ENCODE results near the gene GSC2. TPM values are rescaled to one million over a fixed set of nuclear protein-coding genes. Genes with fewer than 3 reads are reported as not detected.

Gene GSC2
- total and polyA plus RNA-seq, 2 donors = not detected

DNA sequence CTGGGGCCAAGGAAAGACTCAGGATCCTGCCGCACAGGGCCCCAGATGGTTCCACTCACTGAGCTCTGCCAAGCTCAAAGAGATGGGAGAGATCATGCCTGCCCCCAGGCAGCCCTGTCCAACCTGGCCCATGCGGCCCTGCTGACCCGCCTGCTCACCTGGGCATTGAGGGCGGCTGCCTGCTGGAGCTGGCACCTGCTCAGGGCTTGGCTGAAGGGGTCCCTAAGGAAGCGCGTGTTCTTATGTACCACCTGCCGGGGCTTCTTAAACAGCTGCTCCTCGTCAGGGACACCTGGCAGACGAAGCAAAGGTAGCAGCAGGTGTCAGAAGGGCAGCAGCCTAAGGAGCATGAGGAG, 11.1 kb downstream of the GSC2 start:
- no peak overlapping the region for H3K27ac ChIP-seq (ENCODE audit: low read depth)
- peaks cover 2% of the 10 kb centered on the region for H3K36me3 ChIP-seq (ENCODE audit: insufficient read depth)
- no peaks in the 10 kb centered on the region for H3K4me1 ChIP-seq (ENCODE audit: insufficient read depth)
- H3K4me3 ChIP-seq (ENCODE audit: low read depth, low read length) = no peak overlapping the region
- no peak for DNase-seq (ENCODE audit: extremely low spot score)
- WGBS = 92% methylated on average over 9 of the region's 9 CpGs

GRCh38 chr22:19138217-19139000, 11.7 kb downstream of the GSC2 start:
- Histone ChIP-seq H3K36me3 (ENCODE audit: insufficient read depth) (peaks cover 2% of the 10 kb centered on the region), H3K4me3 (ENCODE audit: low read depth, low read length) (no peak overlapping the region), H3K27ac (ENCODE audit: low read depth) (no peak overlapping the region), H3K4me1 (ENCODE audit: insufficient read depth) (no peaks in the 10 kb centered on the region)
- WGBS = 89% methylated on average over 15 of the region's 15 CpGs
- DNase-seq (ENCODE audit: extremely low spot score) = no peak

DNA sequence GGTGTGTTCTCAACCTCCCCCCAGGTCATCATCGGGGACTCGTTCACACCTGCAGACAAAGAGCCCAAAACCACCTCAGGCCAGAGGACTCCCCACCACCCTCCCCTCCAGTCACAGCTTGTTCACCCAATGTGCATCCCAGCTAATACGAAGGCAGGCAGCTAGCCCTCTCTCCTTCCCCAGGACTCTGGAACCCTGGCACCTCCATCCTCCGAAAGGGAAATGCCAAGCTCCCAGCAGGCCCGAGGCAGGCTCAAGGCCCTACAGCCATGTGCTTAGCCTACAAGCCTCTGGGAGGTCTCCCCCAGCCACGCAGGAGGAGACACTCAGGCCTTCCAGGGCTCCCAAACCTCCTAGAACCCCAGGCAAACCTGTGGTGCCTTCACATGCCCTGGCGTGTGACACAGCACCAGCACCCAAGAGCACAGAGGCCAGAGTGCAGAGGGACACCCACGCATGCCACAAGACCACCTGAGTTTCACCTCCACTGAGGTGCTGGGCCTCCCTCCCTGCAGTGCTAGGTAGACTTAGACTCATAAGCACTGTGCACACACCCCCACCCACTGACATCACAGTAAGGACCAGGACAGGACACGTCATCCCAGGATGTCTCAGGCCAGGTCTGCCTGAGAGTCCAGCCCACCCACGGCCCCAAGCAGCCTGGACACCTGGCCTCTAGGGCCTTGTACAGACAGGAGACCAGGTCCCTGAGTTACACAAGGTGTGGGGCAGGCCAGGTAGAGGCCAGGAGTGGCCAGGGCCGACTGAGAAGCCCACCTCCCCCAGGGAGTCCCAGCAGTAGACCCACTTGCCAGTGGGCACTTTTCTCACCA, 12.5 kb downstream of the GSC2 start:
- 91% methylated on average over 11 of the region's 11 CpGs for WGBS
- peaks cover 2% of the 10 kb centered on the region for H3K36me3 ChIP-seq (ENCODE audit: insufficient read depth)

DNA sequence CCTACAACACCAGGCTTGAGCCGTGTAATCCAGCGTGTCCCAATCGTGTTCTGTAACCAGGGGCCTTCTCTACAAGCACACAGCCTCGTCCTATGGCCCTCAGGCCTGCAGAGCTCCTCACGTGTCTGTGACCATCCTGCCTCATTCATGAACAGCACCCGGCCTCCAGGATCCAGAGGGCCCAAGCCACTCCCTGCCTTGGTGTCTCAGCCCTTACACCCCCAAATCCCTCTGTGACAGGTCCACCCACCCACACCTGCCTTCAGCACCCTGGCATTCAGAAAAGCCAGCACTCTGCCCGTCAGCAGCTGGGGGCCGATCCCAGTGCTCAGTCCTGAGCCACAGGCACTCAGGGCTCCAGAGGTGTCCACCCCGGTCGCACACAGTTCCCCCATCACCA, 13.2 kb downstream of the GSC2 start:
- DNase-seq (ENCODE audit: extremely low spot score) = no peak
- 93% methylated on average over 10 of the region's 10 CpGs for WGBS
- Histone ChIP-seq H3K4me3 (ENCODE audit: low read depth, low read length) (no peak overlapping the region), H3K4me1 (ENCODE audit: insufficient read depth) (no peaks in the 10 kb centered on the region), H3K27ac (ENCODE audit: low read depth) (no peak overlapping the region), H3K36me3 (ENCODE audit: insufficient read depth) (peaks cover 2% of the 10 kb centered on the region)

More for the DNA sequence above, 12.5 kb downstream of the GSC2 start:
- Histone ChIP-seq H3K27ac (ENCODE audit: low read depth) (no peak overlapping the region), H3K4me1 (ENCODE audit: insufficient read depth) (no peaks in the 10 kb centered on the region), H3K4me3 (ENCODE audit: low read depth, low read length) (no peak overlapping the region)
- DNase-seq (ENCODE audit: extremely low spot score) = no peak

- Histone ChIP-seq H3K36me3 (ENCODE audit: insufficient read depth) (peaks cover 2% of the 10 kb centered on the region), H3K4me3 (ENCODE audit: low read depth, low read length) (no peak overlapping the region), H3K4me1 (ENCODE audit: insufficient read depth) (no peaks in the 10 kb centered on the region), H3K27ac (ENCODE audit: low read depth) (no peak overlapping the region)
- DNase-seq (ENCODE audit: extremely low spot score) = no peak
- 90% methylated on average over 18 of the region's 18 CpGs for WGBS
Measured at GRCh38 chr22:19134874-19135273, 15.2 kb downstream of the GSC2 start.

DNA sequence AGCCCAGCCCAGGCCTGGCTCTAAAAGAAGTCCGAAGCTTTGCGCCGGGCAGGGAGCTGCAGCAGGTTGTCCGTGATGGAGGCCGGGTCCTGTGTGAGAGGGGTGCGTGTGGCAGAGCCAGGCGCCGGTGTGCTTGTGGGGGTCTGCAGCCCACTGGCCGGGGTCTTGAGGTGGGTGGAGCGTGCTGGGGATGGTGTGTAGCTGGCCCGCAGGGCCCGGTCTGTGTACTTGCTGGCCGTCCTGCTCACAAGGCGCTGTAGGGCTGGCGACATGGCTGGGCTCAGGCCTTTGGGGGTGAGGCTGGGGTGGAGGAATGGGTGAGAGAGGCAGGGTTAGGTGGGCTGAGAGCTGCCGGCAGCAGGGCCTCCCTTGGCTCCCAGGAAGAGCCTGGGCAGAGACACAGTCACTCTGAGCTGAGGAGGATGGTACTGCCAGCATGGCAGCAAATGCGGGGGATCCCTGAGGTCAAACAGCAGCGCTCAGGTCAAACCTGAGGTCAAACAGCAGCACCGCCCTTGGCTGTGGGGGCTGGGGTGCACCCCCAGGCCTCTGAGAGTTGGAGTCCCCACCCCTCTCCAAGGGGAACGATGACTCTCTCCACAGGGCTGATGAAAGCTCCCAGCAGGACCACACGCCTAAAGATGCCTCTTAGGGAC, 15.8 kb downstream of the GSC2 start:
- DNase-seq (ENCODE audit: extremely low spot score) = no peak
- peaks cover 2% of the 10 kb centered on the region for H3K36me3 ChIP-seq (ENCODE audit: insufficient read depth)
- no peak overlapping the region for H3K27ac ChIP-seq (ENCODE audit: low read depth)
- WGBS = 92% methylated on average over 21 of the region's 21 CpGs
- no peaks in the 10 kb centered on the region for H3K4me1 ChIP-seq (ENCODE audit: insufficient read depth)
- H3K4me3 ChIP-seq (ENCODE audit: low read depth, low read length) = no peak overlapping the region

DNA sequence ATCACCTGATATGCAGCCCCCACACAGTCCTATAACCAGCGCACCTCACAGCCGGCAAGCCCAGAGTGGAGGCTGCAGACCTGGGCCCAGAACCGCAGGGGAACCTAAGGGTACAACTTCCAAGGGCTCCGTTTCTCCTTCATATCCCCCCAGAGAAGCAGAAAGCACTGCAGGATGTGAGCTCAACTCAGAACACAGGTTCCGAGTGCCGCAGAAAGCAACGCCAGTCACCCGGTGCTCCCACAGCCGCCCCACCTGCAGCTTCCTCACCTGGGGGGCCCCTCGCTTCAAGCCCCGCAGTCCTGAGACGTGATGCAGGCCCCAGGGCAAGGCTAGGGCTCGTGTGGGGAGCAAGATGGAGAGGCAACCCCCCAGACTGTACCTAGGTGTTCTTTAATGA, 16.5 kb downstream of the GSC2 start:
- no peak for DNase-seq (ENCODE audit: extremely low spot score)
- H3K27ac ChIP-seq (ENCODE audit: low read depth) = no peak overlapping the region
- H3K4me3 ChIP-seq (ENCODE audit: low read depth, low read length) = no peak overlapping the region
- H3K36me3 ChIP-seq (ENCODE audit: insufficient read depth) = no peaks in the 10 kb centered on the region
- no peaks in the 10 kb centered on the region for H3K4me1 ChIP-seq (ENCODE audit: insufficient read depth)
- 92% methylated on average over 13 of the region's 13 CpGs for WGBS

- Histone ChIP-seq H3K4me1 (ENCODE audit: insufficient read depth) (no peaks in the 10 kb centered on the region), H3K36me3 (ENCODE audit: insufficient read depth) (no peaks in the 10 kb centered on the region), H3K4me3 (ENCODE audit: low read depth, low read length) (no peak overlapping the region), H3K27ac (ENCODE audit: low read depth) (no peak overlapping the region)
- DNase-seq (ENCODE audit: extremely low spot score) = no peak
- WGBS = 89% methylated on average over 9 of the region's 9 CpGs
Measured at GRCh38 chr22:19132693-19133400, 17.2 kb downstream of the GSC2 start.

DNA sequence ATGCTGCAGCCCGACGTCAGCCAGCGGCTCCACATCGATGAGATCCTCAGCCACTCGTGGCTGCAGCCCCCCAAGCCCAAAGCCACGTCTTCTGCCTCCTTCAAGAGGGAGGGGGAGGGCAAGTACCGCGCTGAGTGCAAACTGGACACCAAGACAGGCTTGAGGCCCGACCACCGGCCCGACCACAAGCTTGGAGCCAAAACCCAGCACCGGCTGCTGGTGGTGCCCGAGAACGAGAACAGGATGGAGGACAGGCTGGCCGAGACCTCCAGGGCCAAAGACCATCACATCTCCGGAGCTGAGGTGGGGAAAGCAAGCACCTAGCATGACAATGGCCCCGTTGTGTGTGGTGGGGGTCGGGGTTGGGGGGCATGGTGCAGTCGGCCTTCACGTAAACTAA, 17.9 kb downstream of the GSC2 start:
- Histone ChIP-seq H3K36me3 (ENCODE audit: insufficient read depth) (no peaks in the 10 kb centered on the region), H3K27ac (ENCODE audit: low read depth) (no peak overlapping the region), H3K4me1 (ENCODE audit: insufficient read depth) (no peaks in the 10 kb centered on the region), H3K4me3 (ENCODE audit: low read depth, low read length) (no peak overlapping the region)
- 94% methylated on average over 20 of the region's 20 CpGs for WGBS
- DNase-seq (ENCODE audit: extremely low spot score) = no peak

GRCh38 chr22:19131685-19132015, 18.4 kb downstream of the GSC2 start:
- no peak overlapping the region for H3K4me3 ChIP-seq (ENCODE audit: low read depth, low read length)
- 96% methylated on average over 19 of the region's 19 CpGs for WGBS
- no peak overlapping the region for H3K27ac ChIP-seq (ENCODE audit: low read depth)
- no peaks in the 10 kb centered on the region for H3K4me1 ChIP-seq (ENCODE audit: insufficient read depth)
- no peaks in the 10 kb centered on the region for H3K36me3 ChIP-seq (ENCODE audit: insufficient read depth)
- DNase-seq (ENCODE audit: extremely low spot score) = no peak

- no peak within 1 kb of the TSS for H3K4me3 ChIP-seq (ENCODE audit: low read depth, low read length)
- 86% methylated on average over 27 of the region's 27 CpGs for WGBS
- no peaks in the 10 kb centered on the region for H3K4me1 ChIP-seq (ENCODE audit: insufficient read depth)
- DNase-seq (ENCODE audit: extremely low spot score) = no peak
- no peak within 1 kb of the TSS for H3K27ac ChIP-seq (ENCODE audit: low read depth)
- no peaks in the 10 kb centered on the region for H3K36me3 ChIP-seq (ENCODE audit: insufficient read depth)
Measured at GRCh38 chr22:19130959-19131684, 19.0 kb downstream of the GSC2 start, which contains the start of gene TSSK2. TSS of gene TSSK2 (plus strand) at chr22:19131308. CDS start at chr22:19131400, 92 bp downstream.

DNA sequence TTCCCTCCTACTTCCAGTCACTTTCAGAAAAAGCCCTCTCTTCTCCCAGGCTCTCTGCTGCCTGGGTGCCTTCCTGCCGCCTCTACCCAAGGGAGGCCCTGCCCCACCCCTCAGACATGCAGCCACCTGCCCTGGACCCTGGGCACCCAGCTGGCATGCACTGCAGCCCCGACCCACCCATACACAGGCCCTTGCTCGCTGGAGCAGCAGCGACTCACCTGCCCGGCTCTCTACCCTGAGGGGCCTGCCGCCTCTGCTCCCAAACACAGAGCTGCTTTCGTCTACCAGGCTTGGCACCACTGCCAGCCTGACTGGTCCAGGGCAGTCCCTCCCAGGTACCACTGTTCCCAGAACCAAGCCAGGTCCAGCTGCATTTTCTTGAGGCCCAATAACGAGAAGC, 20.2 kb downstream of the GSC2 start:
- 71% methylated on average over 8 of the region's 8 CpGs for WGBS
- DNase-seq (ENCODE audit: extremely low spot score) = no peak
- Histone ChIP-seq H3K4me3 (ENCODE audit: low read depth, low read length) (no peak overlapping the region), H3K27ac (ENCODE audit: low read depth) (no peak overlapping the region), H3K36me3 (ENCODE audit: insufficient read depth) (no peaks in the 10 kb centered on the region), H3K4me1 (ENCODE audit: insufficient read depth) (no peaks in the 10 kb centered on the region)
